ENCODE measurements around the gene USP36.
"Not testable (repeated sequence)": the region's sequence is repeated elsewhere in the genome, so short reads cannot be mapped to it uniquely, and the experiment has no call there.

USP36 gene

GRCh38 chr17:78870621-78871020 lies 30.0 kb upstream of the USP36 start:
- DNase-seq = no peak

GRCh38 chr17:78868391-78868790 lies 27.8 kb upstream of the USP36 start:
- DNase-seq = no peak

- DNase-seq = not testable (repeated sequence)
These were observed 26.4 kb upstream of the USP36 start for GRCh38 chr17:78867046-78867445.

GRCh38 chr17:78865682-78866390 lies 25.2 kb upstream of the USP36 start:
- peak; percentile 20 to 46 (median 36) for DNase-seq

DNA sequence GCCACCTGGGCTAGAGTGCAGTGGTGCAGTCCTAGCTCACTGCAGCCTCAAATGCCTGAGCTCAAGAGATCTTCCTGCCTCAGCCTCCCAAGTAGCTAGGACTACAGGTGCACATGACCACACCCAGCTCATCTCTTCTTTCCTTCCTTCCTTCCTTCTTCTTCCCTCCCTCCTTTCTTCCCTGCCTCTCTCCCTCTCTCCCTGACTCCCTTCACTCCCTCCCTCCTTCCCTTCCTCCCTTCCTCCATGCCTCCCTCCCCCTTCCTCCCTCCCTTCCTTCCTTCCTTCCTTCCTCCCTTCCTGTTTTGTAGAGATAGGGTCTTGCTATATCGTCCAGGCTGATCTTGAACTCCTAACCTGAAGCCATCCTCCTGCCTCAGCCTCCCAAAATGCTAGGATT lies 23.5 kb upstream of the USP36 start:
- no peak for DNase-seq

DNA sequence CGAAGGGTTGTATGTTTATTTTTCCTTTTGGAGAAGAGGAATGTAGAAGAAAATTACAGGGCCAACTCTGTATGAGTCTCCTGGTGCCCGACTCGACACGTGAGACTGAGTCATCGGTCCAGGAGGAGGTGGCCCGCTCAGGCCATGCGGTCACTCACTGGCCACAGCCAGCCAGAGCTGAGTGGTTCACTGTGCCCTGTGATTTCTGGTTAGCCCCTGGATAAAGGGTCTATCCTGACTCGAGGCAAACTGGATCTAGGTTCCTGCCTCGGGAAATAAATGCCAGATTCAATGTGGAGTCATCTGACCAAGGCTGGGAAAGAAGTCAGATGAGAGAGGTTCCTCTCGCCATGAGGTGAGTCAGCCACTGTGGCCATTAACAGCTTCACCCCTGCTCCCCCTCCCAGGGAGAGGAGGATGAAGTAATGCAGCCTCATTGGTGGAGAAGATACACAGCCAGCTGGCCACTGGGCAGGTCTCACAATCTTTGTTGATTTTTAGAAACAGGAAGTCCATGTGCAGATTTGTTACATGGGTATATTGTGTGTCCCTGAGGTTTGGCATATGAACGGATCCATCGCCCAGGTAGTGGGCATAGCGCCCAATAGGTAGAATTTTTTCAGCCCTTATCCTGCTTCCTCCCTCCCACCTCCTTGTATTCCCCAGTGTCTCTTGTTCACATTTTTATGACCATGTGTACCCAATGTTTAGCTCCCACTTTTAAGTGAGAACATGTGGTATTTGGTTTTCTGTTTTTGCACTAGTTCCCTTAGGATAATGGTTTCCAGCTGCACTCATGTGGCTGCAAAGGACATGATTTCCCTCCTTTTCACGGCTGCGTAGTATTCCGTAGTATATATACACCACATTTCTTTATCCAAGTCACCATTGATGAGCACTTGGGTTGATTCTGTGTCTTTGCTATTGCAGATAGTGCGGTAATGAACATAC lies 21.7 kb upstream of the USP36 start:
- no peak for DNase-seq

- DNase-seq = no peak
These were observed 20.6 kb upstream of the USP36 start for GRCh38 chr17:78861229-78861628.

GRCh38 chr17:78859051-78859450 lies 18.4 kb upstream of the USP36 start:
- DNase-seq = no peak

DNA sequence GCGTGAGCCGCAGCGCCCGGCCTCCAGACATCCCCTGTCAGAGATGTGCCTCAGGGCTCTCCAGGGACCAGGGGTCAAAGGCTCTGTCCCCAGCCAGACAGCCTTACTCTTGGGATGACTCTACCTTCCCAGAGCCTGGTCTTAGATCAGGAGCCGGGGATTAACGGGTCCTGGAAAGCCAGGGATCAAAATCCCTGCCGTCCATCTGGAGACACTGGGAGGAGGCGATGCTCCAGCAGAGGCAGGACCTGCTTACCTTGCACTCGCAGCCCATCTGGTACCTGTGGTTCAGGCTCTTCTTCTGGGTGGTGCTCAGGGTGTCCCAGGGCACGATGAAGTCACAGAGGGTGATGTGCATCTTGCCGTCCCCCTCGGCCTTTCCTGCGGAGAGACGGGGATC lies 16.7 kb upstream of the USP36 start:
- DNase-seq = no peak

- DNase-seq = no peak
These were observed 15.0 kb upstream of the USP36 start for GRCh38 chr17:78855561-78856165.

- DNase-seq = no peak
These were observed 13.9 kb upstream of the USP36 start for GRCh38 chr17:78854508-78854907.

GRCh38 chr17:78853926-78854394 lies 13.3 kb upstream of the USP36 start:
- DNase-seq = no peak

- DNase-seq = no peak
These were observed 12.1 kb upstream of the USP36 start for GRCh38 chr17:78852709-78853121.

GRCh38 chr17:78849026-78849425 lies 8.4 kb upstream of the USP36 start:
- no peak for DNase-seq

DNA sequence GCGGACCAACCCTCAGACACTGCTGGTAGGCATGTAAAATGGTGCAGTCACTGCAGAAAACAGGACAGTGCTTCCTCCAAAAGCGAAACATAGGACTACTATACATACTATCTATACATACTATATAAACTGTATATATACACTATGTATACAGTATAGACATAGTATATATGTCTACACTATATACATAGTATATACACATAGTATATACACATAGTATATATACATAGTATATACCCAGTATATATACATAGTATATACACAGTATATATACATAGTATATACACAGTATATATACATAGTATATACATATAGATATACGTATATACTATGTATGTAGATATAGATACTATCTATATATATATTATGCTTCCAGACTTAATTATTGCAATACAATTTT lies 6.4 kb upstream of the USP36 start:
- no peak for DNase-seq

- DNase-seq = no peak
These were observed 3.8 kb upstream of the USP36 start for GRCh38 chr17:78844301-78845005.

GRCh38 chr17:78842881-78843565 lies 2.4 kb upstream of the USP36 start:
- DNase-seq = peak in 2 of 4 experiments; percentile 32 to 45

DNA sequence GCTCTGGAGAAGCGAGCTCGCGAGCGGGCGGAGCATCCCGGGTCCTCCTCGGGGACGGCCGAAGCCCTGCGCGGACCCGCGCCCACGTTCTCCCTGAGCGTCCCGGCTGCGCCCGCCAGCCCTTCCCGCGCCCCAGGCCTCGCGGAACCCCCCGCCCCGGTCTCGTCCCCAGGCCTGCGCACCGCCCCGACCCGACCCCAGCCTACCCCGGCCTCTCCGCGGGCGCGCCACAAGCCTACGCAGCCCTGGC lies 159 bp downstream of the USP36 start:
- DNase-seq = peak in 1 of 4 experiments; percentile 42

- DNase-seq = peak in 2 of 4 experiments; percentile 35 to 56
These were observed 668 bp downstream of the USP36 start for GRCh38 chr17:78839762-78840529.

- DNase-seq = no peak
These were observed 1.3 kb downstream of the USP36 start for GRCh38 chr17:78839235-78839761.

DNA sequence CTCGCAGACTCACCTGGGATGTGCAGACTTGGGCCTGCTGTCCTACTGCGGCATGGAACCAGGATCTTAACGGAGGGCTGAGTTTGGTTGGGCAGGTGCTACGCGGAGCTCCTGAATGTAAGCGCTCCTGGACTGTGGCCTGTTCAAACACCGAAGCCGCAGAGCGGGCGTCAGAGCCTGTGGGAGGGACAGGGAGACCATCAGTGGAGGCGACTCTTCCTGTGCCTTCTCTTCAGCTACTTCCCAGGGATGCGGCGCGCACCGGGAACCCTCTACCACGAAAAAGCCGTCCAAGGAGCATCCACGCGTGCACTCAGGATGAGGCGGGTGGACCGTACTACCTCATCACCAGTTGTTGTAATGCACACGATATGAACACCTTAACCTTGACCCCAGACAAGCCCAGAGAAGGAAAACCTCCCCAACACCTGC lies 2.0 kb downstream of the USP36 start:
- DNase-seq = no peak
